GM23338 (cell line): Measurements from ENCODE around the gene GPC6. TPM values are rescaled to one million over a fixed set of nuclear protein-coding genes. Genes with fewer than 3 reads are reported as not detected.

Experiments used
- ATAC-seq: fragments of 200-7000 bp; cut with Tn5 transposase; 3 replicates; pipeline ENCODE4 v1.9.1; 2020
- DNase-seq: peaks from one replicate; pipeline ENCODE4 v3.0.0-alpha.2; 2015; ENCODE audit warnings: low spot score
- H2AFZ ChIP-seq: fragments of 200-600 bp; sonication (generic); 2 replicates; pipeline ENCODE4 v1.8.0; 2016; ENCODE audit warnings: antibody characterized with exemption, mild to moderate bottlenecking, moderate library complexity
- H3F3A ChIP-seq: fragments of 200-600 bp; sonication (generic); replicated peaks from 2 replicates; pipeline ENCODE4 v1.8.0; 2017; ENCODE audit warnings: antibody characterized with exemption, mixed run types, low read depth
- H3K27ac ChIP-seq: fragments of 200-600 bp; sonication (generic); 2 replicates; pipeline ENCODE4 v1.6.1; 2016; ENCODE audit warnings: low read depth
- H3K27me3 ChIP-seq: fragments of 200-600 bp; sonication (generic); 2 replicates; pipeline ENCODE4 v1.8.0; 2016; ENCODE audit warnings: mild to moderate bottlenecking, mixed run types, moderate library complexity; ENCODE audit not compliant: insufficient read depth
- H3K36me3 ChIP-seq: fragments of 200-600 bp; sonication (generic); 2 replicates; pipeline ENCODE4 v1.8.0; 2016; ENCODE audit warnings: mild to moderate bottlenecking; ENCODE audit not compliant: insufficient read depth
- H3K4me1 ChIP-seq: fragments of 200-600 bp; sonication (generic); 2 replicates; pipeline ENCODE4 v1.8.0; 2016; ENCODE audit warnings: mild to moderate bottlenecking, moderate library complexity; ENCODE audit not compliant: insufficient read depth
- H3K4me2 ChIP-seq: fragments of 200-600 bp; sonication (generic); 2 replicates; pipeline ENCODE4 v1.7.1; 2017; ENCODE audit warnings: mixed run types
- H3K4me3 ChIP-seq: fragments of 200-600 bp; sonication (generic); 2 replicates; pipeline ENCODE4 v1.6.1; 2016; ENCODE audit warnings: mixed run types
- H3K79me2 ChIP-seq: fragments of 200-600 bp; sonication (generic); replicated peaks from 2 replicates; pipeline ENCODE4 v1.8.0; 2017; ENCODE audit warnings: mild to moderate bottlenecking; ENCODE audit not compliant: insufficient read depth
- H3K9me2 ChIP-seq: fragments of 200-600 bp; sonication (generic); 2 replicates; pipeline ENCODE4 v1.8.0; 2017; ENCODE audit not compliant: insufficient read depth
- H4K20me1 ChIP-seq: fragments of 200-600 bp; sonication (generic); replicated peaks from 2 replicates; pipeline ENCODE4 v1.8.0; 2017; ENCODE audit warnings: mild to moderate bottlenecking; ENCODE audit not compliant: insufficient read depth
- H3K27ac Mint-ChIP-seq: 2 replicates; pipeline ENCODE4 v1.8.0; 2020; ENCODE audit warnings: inconsistent platforms, mild to moderate bottlenecking, moderate library complexity, mixed read lengths
- H3K27me3 Mint-ChIP-seq: 3 replicates; pipeline ENCODE4 v1.8.0; 2022; ENCODE audit warnings: low read depth, mild to moderate bottlenecking, moderate library complexity, mixed read lengths, inconsistent platforms; ENCODE audit not compliant: insufficient read depth, poor library complexity
- H3K36me3 Mint-ChIP-seq: 3 replicates; pipeline ENCODE4 v1.8.0; 2021; ENCODE audit warnings: low read depth, mild to moderate bottlenecking, inconsistent platforms, moderate library complexity, mixed read lengths
- H3K4me1 Mint-ChIP-seq: 3 replicates; pipeline ENCODE4 v1.8.0; 2020; ENCODE audit warnings: mild to moderate bottlenecking, inconsistent platforms, mixed read lengths
- H3K4me3 Mint-ChIP-seq: 3 replicates; pipeline ENCODE4 v1.8.0; 2021; ENCODE audit warnings: moderate library complexity, mild to moderate bottlenecking, inconsistent platforms, mixed read lengths
- H3K9me3 Mint-ChIP-seq: 3 replicates; pipeline ENCODE4 v1.8.0; 2020; ENCODE audit warnings: moderate library complexity, mild to moderate bottlenecking, inconsistent platforms, mixed read lengths
- CTCF ChIP-seq, 2 experiments: fragments of 200-600 bp in 1 of 2; sonication (generic) in 1 of 2; conservative IDR thresholded peaks; 2 replicates each; pipeline versions ENCODE4 v1.5.1 to v1.6.1; 2016 to 2017; ENCODE audit warnings: antibody characterized with exemption in 2 of 2, low read depth in 2 of 2, mild to moderate bottlenecking in 2 of 2, moderate library complexity in 1 of 2
- ETS1 ChIP-seq: IDR thresholded peaks from 2 replicates; pipeline ENCODE4 v1.6.1; 2016; ENCODE audit warnings: antibody characterized with exemption
- EZH2 ChIP-seq: fragments of 200-600 bp; sonication (generic); IDR thresholded peaks from one replicate; pipeline ENCODE4 v1.8.0; 2017; ENCODE audit warnings: antibody characterized with exemption, mild to moderate bottlenecking, low read depth; ENCODE audit not compliant: unreplicated experiment
- EZH2phosphoT487 ChIP-seq: fragments of 200-600 bp; sonication (generic); IDR thresholded peaks from one replicate; pipeline ENCODE4 v1.8.1; 2018; ENCODE audit warnings: antibody characterized with exemption; ENCODE audit not compliant: unreplicated experiment
- NANOG ChIP-seq: IDR thresholded peaks from 2 replicates; pipeline ENCODE4 v1.6.1; 2016; ENCODE audit warnings: antibody characterized with exemption, borderline replicate concordance
- ZNF331 ChIP-seq: fragments of 250-450 bp; sonication (Bioruptor Pico); IDR thresholded peaks from 2 replicates; pipeline ENCODE4 v1.5.0; 2020; ENCODE audit warnings: low read depth, mild to moderate bottlenecking, moderate library complexity
- polyA plus RNA-seq: library from polyadenylated mRNA; unstranded; fragments of >200 nt; fragmentation: Nextera tagmentation; extraction: Ambion mirVana; gene quantifications from 2 replicates; pipeline ENCODE4 v1.2.1, GENCODE V29; 2016
- total RNA-seq: library from RNA; depleted of rRNA; stranded (reverse); fragments of >200 nt; shearing (Covaris generic); gene quantifications from 2 replicates; pipeline ENCODE4 v1.2.3, GENCODE V29; 2014

Gene GPC6
- total and polyA plus RNA-seq, 2 experiments from 2014 or later = 6.4 to 28.6 TPM

- Mint-ChIP-seq H3K27ac (no peak overlapping the region), H3K27me3 (peaks cover 3% of the 10 kb centered on the region), H3K4me1 (peaks cover 67% of the 10 kb centered on the region), H3K9me3 (no peaks in the 10 kb centered on the region), H3K36me3 (no peaks in the 10 kb centered on the region), H3K4me3 (no peak overlapping the region)
- DNase-seq = no peak
- no peaks in the 10 kb centered on the region for H3K9me2 ChIP-seq
- ATAC-seq = no peak
- H4K20me1 ChIP-seq = no peaks in the 10 kb centered on the region
- no peak for TF ChIP-seq NANOG
- no peak for TF ChIP-seq EZH2phosphoT487
- peaks cover 62% of the 10 kb centered on the region for H3K4me1 ChIP-seq
- no peaks in the 10 kb centered on the region for H3K27me3 ChIP-seq
- no peaks in the 10 kb centered on the region for H3F3A ChIP-seq
- peaks cover 6% of the 10 kb centered on the region; the same call in 1 of the 2 replicates for H3K79me2 ChIP-seq
- H2AFZ ChIP-seq = no peak overlapping the region
- no peaks in the 10 kb centered on the region for H3K36me3 ChIP-seq
- no peak overlapping the region for H3K4me2 ChIP-seq
- H3K4me3 ChIP-seq = no peak overlapping the region
- H3K27ac ChIP-seq = no peak overlapping the region
Observed at GRCh38 chr13:93559718-93560117, 333.1 kb downstream of the GPC6 start.

- peak overlapping the region; percentile 17; the same call in 1 of the 2 replicates for H3K4me3 ChIP-seq
- peak; percentile 41 for DNase-seq
- ATAC-seq = peak; percentile 83
- peak overlapping the region; percentile 52 for H3K4me2 ChIP-seq
- no peaks in the 10 kb centered on the region for H3F3A ChIP-seq
- peak; percentile 58; the same call in 1 of the 2 replicates for TF ChIP-seq NANOG
- TF ChIP-seq CTCF (conservative IDR thresholded peaks at IDR 0.05; ENCODE audit: low read depth in 2 of 2) = no peak
- H3K27me3 Mint-ChIP-seq = peaks cover 3% of the 10 kb centered on the region
- peaks cover 3% of the 10 kb centered on the region; the same call in 1 of the 2 replicates for H3K79me2 ChIP-seq
- H3K9me2 ChIP-seq = no peaks in the 10 kb centered on the region
- H3K27me3 ChIP-seq = no peaks in the 10 kb centered on the region
- no peak overlapping the region for H2AFZ ChIP-seq
- H3K27ac ChIP-seq = peak overlapping the region; percentile 82
- no peaks in the 10 kb centered on the region; the same call in 2 of the 3 replicates for H3K36me3 Mint-ChIP-seq
- peak overlapping the region; percentile 51 for H3K4me3 Mint-ChIP-seq
- H3K36me3 ChIP-seq = no peaks in the 10 kb centered on the region
- no peaks in the 10 kb centered on the region for H4K20me1 ChIP-seq
- H3K9me3 Mint-ChIP-seq = no peaks in the 10 kb centered on the region
- H3K4me1 ChIP-seq = peaks cover 52% of the 10 kb centered on the region
- peak overlapping the region; percentile 97 for H3K27ac Mint-ChIP-seq
- peaks cover 59% of the 10 kb centered on the region for H3K4me1 Mint-ChIP-seq
Observed at GRCh38 chr13:93561576-93562225, 335.1 kb downstream of the GPC6 start.

GRCh38 chr13:93562676-93563075 lies 336.1 kb downstream of the GPC6 start:
- Histone ChIP-seq H3K27ac (peak overlapping the region; percentile 82), H3K36me3 (no peaks in the 10 kb centered on the region), H3K4me1 (peaks cover 47% of the 10 kb centered on the region), H3K4me2 (peak overlapping the region; percentile 52; the same call in 1 of the 2 replicates), H3K27me3 (no peaks in the 10 kb centered on the region), H3K4me3 (no peak overlapping the region), H3F3A (no peaks in the 10 kb centered on the region), H2AFZ (no peak overlapping the region), H4K20me1 (no peaks in the 10 kb centered on the region), H3K9me2 (no peaks in the 10 kb centered on the region), H3K79me2 (no peaks in the 10 kb centered on the region)
- ATAC-seq = no peak
- peaks cover 3% of the 10 kb centered on the region for H3K27me3 Mint-ChIP-seq
- peak overlapping the region; percentile 97 for H3K27ac Mint-ChIP-seq
- H3K4me1 Mint-ChIP-seq = peaks cover 53% of the 10 kb centered on the region
- H3K4me3 Mint-ChIP-seq = no peak overlapping the region
- DNase-seq = no peak
- TF ChIP-seq NANOG (no peak), EZH2 (no peak), ZNF331 (CRISPR knock-in tag) (no peak), EZH2phosphoT487 (no peak), ETS1 (no peak)
- no peaks in the 10 kb centered on the region for H3K9me3 Mint-ChIP-seq
- H3K36me3 Mint-ChIP-seq = no peaks in the 10 kb centered on the region; the same call in 2 of the 3 replicates
